ENCODE results near the gene CYP2J2. TPM values are rescaled to one million over a fixed set of nuclear protein-coding genes. Genes with fewer than 3 reads are reported as not detected.

The CYP2J2 gene
- total RNA-seq, 1 donor from 2014 or later, result 0.13 TPM

DNA sequence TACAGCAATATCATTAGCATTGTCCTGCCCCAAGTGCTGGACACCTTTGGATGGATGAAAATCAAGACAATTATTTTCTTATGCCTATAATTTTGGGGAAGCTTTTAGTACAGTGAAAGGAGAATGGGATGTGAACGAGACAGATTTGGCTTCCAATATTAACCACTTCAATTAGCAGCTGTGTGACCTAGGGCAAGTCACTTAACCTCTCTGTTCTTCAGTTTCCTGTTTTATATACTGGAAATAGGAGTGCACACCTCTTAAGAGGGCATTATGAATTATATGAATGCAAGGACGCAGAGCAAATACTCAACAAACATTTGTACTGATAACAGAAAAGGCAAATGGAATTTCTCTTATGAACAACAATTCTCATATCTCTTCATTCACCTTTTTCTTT lies 18.5 kb downstream of the CYP2J2 start:
- TF ChIP-seq, protein P1, sequence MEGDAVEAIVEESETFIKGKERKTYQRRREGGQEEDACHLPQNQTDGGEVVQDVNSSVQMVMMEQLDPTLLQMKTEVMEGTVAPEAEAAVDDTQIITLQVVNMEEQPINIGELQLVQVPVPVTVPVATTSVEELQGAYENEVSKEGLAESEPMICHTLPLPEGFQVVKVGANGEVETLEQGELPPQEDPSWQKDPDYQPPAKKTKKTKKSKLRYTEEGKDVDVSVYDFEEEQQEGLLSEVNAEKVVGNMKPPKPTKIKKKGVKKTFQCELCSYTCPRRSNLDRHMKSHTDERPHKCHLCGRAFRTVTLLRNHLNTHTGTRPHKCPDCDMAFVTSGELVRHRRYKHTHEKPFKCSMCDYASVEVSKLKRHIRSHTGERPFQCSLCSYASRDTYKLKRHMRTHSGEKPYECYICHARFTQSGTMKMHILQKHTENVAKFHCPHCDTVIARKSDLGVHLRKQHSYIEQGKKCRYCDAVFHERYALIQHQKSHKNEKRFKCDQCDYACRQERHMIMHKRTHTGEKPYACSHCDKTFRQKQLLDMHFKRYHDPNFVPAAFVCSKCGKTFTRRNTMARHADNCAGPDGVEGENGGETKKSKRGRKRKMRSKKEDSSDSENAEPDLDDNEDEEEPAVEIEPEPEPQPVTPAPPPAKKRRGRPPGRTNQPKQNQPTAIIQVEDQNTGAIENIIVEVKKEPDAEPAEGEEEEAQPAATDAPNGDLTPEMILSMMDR (IDR thresholded peaks at IDR 0.05), result no peak
- Mint-ChIP-seq H3K27me3 (ENCODE audit: unreplicated experiment) (peaks cover 47% of the 10 kb centered on the region), H3K36me3 (ENCODE audit: unreplicated experiment) (no peaks in the 10 kb centered on the region), H3K4me3 (ENCODE audit: unreplicated experiment) (no peak overlapping the region), H3K27ac (ENCODE audit: unreplicated experiment) (no peak overlapping the region), H3K4me1 (ENCODE audit: unreplicated experiment) (peaks cover under 1% of the 10 kb centered on the region), H3K9me3 (ENCODE audit: unreplicated experiment) (no peaks in the 10 kb centered on the region)
- DNase-seq (ENCODE audit: extremely low spot score, unreplicated experiment), result no peak

GRCh38 chr1:59906931-59907330 lies 19.6 kb downstream of the CYP2J2 start:
- TF ChIP-seq, protein P1 (IDR thresholded peaks at IDR 0.05), result no peak
- H3K27me3 Mint-ChIP-seq (ENCODE audit: unreplicated experiment), result peaks cover 48% of the 10 kb centered on the region
- H3K27ac Mint-ChIP-seq (ENCODE audit: unreplicated experiment), result no peak overlapping the region
- DNase-seq (ENCODE audit: extremely low spot score, unreplicated experiment), result no peak
- H3K4me3 Mint-ChIP-seq (ENCODE audit: unreplicated experiment), result no peak overlapping the region
- no peaks in the 10 kb centered on the region for H3K36me3 Mint-ChIP-seq (ENCODE audit: unreplicated experiment)
- no peaks in the 10 kb centered on the region for H3K9me3 Mint-ChIP-seq (ENCODE audit: unreplicated experiment)
- H3K4me1 Mint-ChIP-seq (ENCODE audit: unreplicated experiment), result peaks cover 1% of the 10 kb centered on the region

GRCh38 chr1:59903141-59903754 lies 23.3 kb downstream of the CYP2J2 start:
- Mint-ChIP-seq H3K36me3 (ENCODE audit: unreplicated experiment) (no peaks in the 10 kb centered on the region), H3K4me1 (ENCODE audit: unreplicated experiment) (peaks cover 1% of the 10 kb centered on the region), H3K9me3 (ENCODE audit: unreplicated experiment) (no peaks in the 10 kb centered on the region), H3K27ac (ENCODE audit: unreplicated experiment) (no peak overlapping the region), H3K27me3 (ENCODE audit: unreplicated experiment) (peaks cover 36% of the 10 kb centered on the region), H3K4me3 (ENCODE audit: unreplicated experiment) (no peak overlapping the region)
- TF ChIP-seq, protein P1 (IDR thresholded peaks at IDR 0.05), result peak; percentile 60
- DNase-seq (ENCODE audit: extremely low spot score, unreplicated experiment), result no peak

DNA sequence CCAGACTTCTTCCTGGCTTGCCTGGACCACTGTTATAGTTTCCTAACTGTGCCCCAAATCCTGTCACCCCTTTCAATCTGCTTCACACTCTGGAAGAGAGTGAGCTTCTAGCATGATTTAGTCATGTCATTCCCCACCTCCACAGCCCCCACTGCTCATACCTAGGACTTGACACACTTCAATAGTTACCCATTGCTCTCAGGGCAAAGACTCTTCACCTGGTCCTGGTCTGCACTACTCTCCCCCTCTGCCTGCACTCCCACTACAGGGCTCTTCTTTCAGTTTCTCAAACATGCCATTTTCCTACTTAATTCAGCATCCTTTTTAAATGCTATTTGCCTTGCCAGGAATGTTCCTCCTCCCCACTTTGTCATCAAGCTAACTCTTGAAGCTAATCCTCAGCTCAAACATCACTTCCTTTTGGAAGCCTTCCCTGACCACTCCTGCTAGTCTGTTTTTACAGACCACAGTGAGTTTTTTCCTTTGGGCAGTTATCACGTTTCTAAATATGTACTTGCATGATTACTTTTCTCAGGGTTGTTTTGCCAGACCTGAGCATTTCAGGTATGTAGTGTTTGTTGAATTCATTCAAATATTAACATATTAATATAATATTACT lies 24.7 kb downstream of the CYP2J2 start:
- Mint-ChIP-seq H3K36me3 (ENCODE audit: unreplicated experiment) (no peaks in the 10 kb centered on the region), H3K27me3 (ENCODE audit: unreplicated experiment) (peaks cover 26% of the 10 kb centered on the region), H3K9me3 (ENCODE audit: unreplicated experiment) (no peaks in the 10 kb centered on the region), H3K4me3 (ENCODE audit: unreplicated experiment) (no peak overlapping the region), H3K4me1 (ENCODE audit: unreplicated experiment) (peaks cover 1% of the 10 kb centered on the region), H3K27ac (ENCODE audit: unreplicated experiment) (no peak overlapping the region)
- DNase-seq (ENCODE audit: extremely low spot score, unreplicated experiment), result no peak
- TF ChIP-seq, protein P1 (IDR thresholded peaks at IDR 0.05), result no peak

GRCh38 chr1:59900640-59901039 lies 25.9 kb downstream of the CYP2J2 start:
- Mint-ChIP-seq H3K4me3 (ENCODE audit: unreplicated experiment) (no peak overlapping the region), H3K9me3 (ENCODE audit: unreplicated experiment) (no peaks in the 10 kb centered on the region), H3K27ac (ENCODE audit: unreplicated experiment) (no peak overlapping the region), H3K27me3 (ENCODE audit: unreplicated experiment) (peaks cover 28% of the 10 kb centered on the region), H3K4me1 (ENCODE audit: unreplicated experiment) (peaks cover 1% of the 10 kb centered on the region), H3K36me3 (ENCODE audit: unreplicated experiment) (no peaks in the 10 kb centered on the region)
- TF ChIP-seq, protein P1 (IDR thresholded peaks at IDR 0.05), result no peak
- DNase-seq (ENCODE audit: extremely low spot score, unreplicated experiment), result no peak

Data from osteocyte (in vitro differentiated cells).